Hepatocyte (in vitro differentiated cells): Measurements from ENCODE around the gene C2CD5. TPM values are rescaled to one million over a fixed set of nuclear protein-coding genes. Genes with fewer than 3 reads are reported as not detected.
A peak's percentile ranks its signal among the peaks of the same experiment; 100 is the strongest.

Source experiments
- DNase-seq: peaks from one replicate; pipeline ENCODE4 v3.0.0-alpha.2; 2016; ENCODE audit warnings: low spot score
- H2AFZ ChIP-seq: fragments of 200-600 bp; sonication (generic); 2 replicates; pipeline ENCODE4 v1.6.0; 2016; ENCODE audit warnings: antibody characterized with exemption, mild to moderate bottlenecking
- H3K27ac ChIP-seq: fragments of 200-600 bp; sonication (generic); 2 replicates; pipeline ENCODE4 v1.5.1; 2016; ENCODE audit warnings: mild to moderate bottlenecking
- H3K27me3 ChIP-seq: fragments of 200-600 bp; sonication (generic); 2 replicates; pipeline ENCODE4 v1.6.1; 2016
- H3K36me3 ChIP-seq: fragments of 200-600 bp; sonication (generic); replicated peaks from 2 replicates; pipeline ENCODE4 v1.5.1; 2016; ENCODE audit warnings: low read depth; ENCODE audit not compliant: insufficient read depth
- H3K4me1 ChIP-seq: fragments of 200-600 bp; sonication (generic); 2 replicates; pipeline ENCODE4 v1.5.1; 2016; ENCODE audit warnings: mild to moderate bottlenecking, moderate library complexity; ENCODE audit not compliant: insufficient read depth
- H3K4me2 ChIP-seq: fragments of 200-600 bp; sonication (generic); 2 replicates; pipeline ENCODE4 v1.6.0; 2016
- H3K4me3 ChIP-seq: fragments of 200-600 bp; sonication (generic); 2 replicates; pipeline ENCODE4 v1.5.1; 2016; ENCODE audit warnings: mild to moderate bottlenecking
- H3K79me2 ChIP-seq: fragments of 200-600 bp; sonication (generic); 2 replicates; pipeline ENCODE4 v1.6.0; 2017; ENCODE audit warnings: mild to moderate bottlenecking
- H3K9me2 ChIP-seq: fragments of 200-600 bp; sonication (generic); replicated peaks from 2 replicates; pipeline ENCODE4 v1.6.0; 2017; ENCODE audit warnings: mild to moderate bottlenecking; ENCODE audit not compliant: insufficient read depth
- H3K9me3 ChIP-seq: fragments of 200-600 bp; sonication (generic); 2 replicates; pipeline ENCODE4 v1.5.1; 2016; ENCODE audit warnings: low read depth, mild to moderate bottlenecking
- H4K20me1 ChIP-seq: fragments of 200-600 bp; sonication (generic); 2 replicates; pipeline ENCODE4 v1.6.0; 2016; ENCODE audit warnings: mild to moderate bottlenecking; ENCODE audit not compliant: insufficient read depth, poor library complexity, severe bottlenecking
- EZH2 ChIP-seq: fragments of 200-600 bp; sonication (generic); IDR thresholded peaks from 2 replicates; pipeline ENCODE4 v1.6.1; 2016; ENCODE audit warnings: antibody characterized with exemption, mild to moderate bottlenecking, borderline replicate concordance
- EZH2phosphoT487 ChIP-seq: fragments of 200-600 bp; sonication (generic); IDR thresholded peaks from one replicate; pipeline ENCODE4 v1.6.1; 2018; ENCODE audit warnings: antibody characterized with exemption, mild to moderate bottlenecking, low read depth, moderate library complexity; ENCODE audit not compliant: unreplicated experiment, severe bottlenecking
- WGBS: methylation state at CpG from one replicate; pipeline ENCODE4 v1.1.6; 2016; ENCODE audit warnings: low lambda C conversion rate; ENCODE audit errors: missing lambda C conversion rate; 5-methylcytosine and 5-hydroxymethylcytosine counted together
- polyA plus RNA-seq: library from polyadenylated mRNA; unstranded; fragments of >200 nt; fragmentation: Nextera tagmentation; extraction: Ambion mirVana; gene quantifications from 2 replicates; pipeline ENCODE4 v1.2.1, GENCODE V29; 2016
- total RNA-seq: library from RNA; depleted of rRNA; stranded (reverse); fragments of >200 nt; gene quantifications from 2 replicates; pipeline ENCODE4 v1.2.3, GENCODE V29; 2014
- TF ChIP-seq, protein P1 (sequence below): fragments of 200-600 bp; sonication (generic); IDR thresholded peaks from 2 replicates; pipeline ENCODE4 v1.5.1; 2016; ENCODE audit warnings: antibody characterized with exemption, mild to moderate bottlenecking; ENCODE audit not compliant: poor library complexity

Gene C2CD5
- total and polyA plus RNA-seq, 2 experiments from 2014 or later: 7.3 to 20.5 TPM

DNA sequence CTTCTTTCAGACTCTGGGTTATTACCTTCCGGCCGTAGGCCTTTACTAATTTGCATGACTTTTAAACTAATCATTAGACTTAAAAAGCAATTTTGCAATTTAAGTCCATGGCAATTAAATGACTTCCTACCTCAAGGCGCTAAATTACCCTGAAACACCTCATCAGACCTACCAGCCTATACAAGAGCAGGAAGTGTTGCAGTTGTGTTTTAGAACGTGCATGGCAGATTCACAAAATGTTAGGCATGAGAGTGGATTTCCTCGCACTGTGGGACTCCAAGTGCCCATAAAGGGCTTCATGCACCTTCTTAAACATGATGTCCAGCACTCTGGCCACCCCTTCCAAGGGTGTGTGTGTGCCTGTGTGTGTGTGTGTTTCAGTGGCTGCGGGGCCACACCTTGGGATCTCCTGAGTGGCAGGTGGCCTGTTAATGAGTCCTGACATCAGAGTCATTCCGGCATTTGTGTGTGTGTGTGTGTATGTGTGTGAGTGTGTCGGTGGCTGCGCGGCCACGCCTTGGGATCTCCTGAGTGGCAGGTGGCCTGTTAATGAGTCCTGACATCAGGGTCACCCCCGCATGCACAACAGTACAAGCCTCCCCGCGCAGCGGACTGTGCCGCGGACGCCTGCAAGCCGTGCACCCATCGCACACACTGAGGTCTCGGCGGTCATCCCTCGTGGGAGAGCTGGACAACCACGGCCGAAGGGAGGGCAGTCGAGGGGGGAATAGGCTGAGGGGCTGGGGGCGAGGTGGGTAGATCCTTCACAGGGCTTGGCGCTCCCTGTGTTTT is 900 bp downstream of the C2CD5 start:
- peak; percentile 76 for DNase-seq

DNA sequence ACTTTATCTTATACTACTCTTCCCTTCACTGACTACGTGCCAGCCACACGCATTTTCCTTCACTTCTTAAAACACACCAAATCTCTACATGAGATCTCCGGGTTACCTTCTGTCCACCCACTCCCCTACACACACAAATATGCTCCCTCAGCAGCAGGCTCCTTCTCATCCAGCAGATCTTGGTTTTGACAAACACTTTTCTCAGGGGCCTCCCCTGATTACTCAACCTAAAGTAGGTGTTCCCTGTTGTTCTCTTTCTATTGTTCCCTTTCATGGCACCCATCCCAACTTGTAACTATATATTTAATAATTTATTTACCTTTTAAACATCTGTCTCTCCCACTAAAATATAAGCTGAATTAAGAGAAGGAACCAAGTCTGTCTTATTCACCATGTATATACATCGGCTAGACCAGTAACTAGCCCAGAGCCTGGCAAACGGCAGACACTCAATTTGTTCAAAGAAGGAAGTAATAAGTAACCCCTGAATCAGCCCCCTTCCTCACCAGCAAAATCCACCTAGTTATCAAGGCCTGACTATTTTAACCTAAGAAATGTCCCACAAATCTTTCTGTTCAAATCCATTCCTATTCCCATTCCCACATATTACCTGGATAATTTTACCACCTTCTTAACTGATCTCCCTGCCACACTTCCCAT is 2.7 kb downstream of the C2CD5 start:
- Histone ChIP-seq H3K9me3 (no peaks in the 10 kb centered on the region), H2AFZ (no peak overlapping the region), H3K27ac (no peak overlapping the region), H3K4me3 (no peak overlapping the region), H3K4me1 (peaks cover 15% of the 10 kb centered on the region), H3K79me2 (peaks cover 44% of the 10 kb centered on the region), H3K4me2 (no peak overlapping the region), H3K9me2 (no peaks in the 10 kb centered on the region), H3K36me3 (no peaks in the 10 kb centered on the region), H3K27me3 (no peaks in the 10 kb centered on the region), H4K20me1 (no peaks in the 10 kb centered on the region)
- DNase-seq: no peak
- no peak for TF ChIP-seq EZH2phosphoT487
- 87% methylated on average over 5 of the region's 5 CpGs for WGBS

More for the DNA sequence above, 900 bp downstream of the C2CD5 start:
- no peaks in the 10 kb centered on the region for H3K36me3 ChIP-seq
- H3K4me1 ChIP-seq: peaks cover 15% of the 10 kb centered on the region
- H3K27ac ChIP-seq: peak overlapping the region; percentile 99
- WGBS: 13% methylated on average over 27 of the region's 28 CpGs
- H3K79me2 ChIP-seq: peaks cover 39% of the 10 kb centered on the region
- H3K9me3 ChIP-seq: no peaks in the 10 kb centered on the region
- H2AFZ ChIP-seq: peak overlapping the region; percentile 93
- H3K4me2 ChIP-seq: peak overlapping the region; percentile 79
- no peak for TF ChIP-seq EZH2phosphoT487
- no peak for TF ChIP-seq EZH2
- TF ChIP-seq, protein P1, sequence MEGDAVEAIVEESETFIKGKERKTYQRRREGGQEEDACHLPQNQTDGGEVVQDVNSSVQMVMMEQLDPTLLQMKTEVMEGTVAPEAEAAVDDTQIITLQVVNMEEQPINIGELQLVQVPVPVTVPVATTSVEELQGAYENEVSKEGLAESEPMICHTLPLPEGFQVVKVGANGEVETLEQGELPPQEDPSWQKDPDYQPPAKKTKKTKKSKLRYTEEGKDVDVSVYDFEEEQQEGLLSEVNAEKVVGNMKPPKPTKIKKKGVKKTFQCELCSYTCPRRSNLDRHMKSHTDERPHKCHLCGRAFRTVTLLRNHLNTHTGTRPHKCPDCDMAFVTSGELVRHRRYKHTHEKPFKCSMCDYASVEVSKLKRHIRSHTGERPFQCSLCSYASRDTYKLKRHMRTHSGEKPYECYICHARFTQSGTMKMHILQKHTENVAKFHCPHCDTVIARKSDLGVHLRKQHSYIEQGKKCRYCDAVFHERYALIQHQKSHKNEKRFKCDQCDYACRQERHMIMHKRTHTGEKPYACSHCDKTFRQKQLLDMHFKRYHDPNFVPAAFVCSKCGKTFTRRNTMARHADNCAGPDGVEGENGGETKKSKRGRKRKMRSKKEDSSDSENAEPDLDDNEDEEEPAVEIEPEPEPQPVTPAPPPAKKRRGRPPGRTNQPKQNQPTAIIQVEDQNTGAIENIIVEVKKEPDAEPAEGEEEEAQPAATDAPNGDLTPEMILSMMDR: no peak
- no peaks in the 10 kb centered on the region for H3K9me2 ChIP-seq
- H3K4me3 ChIP-seq: peak overlapping the region; percentile 68
- no peaks in the 10 kb centered on the region for H4K20me1 ChIP-seq
- H3K27me3 ChIP-seq: no peaks in the 10 kb centered on the region

DNA sequence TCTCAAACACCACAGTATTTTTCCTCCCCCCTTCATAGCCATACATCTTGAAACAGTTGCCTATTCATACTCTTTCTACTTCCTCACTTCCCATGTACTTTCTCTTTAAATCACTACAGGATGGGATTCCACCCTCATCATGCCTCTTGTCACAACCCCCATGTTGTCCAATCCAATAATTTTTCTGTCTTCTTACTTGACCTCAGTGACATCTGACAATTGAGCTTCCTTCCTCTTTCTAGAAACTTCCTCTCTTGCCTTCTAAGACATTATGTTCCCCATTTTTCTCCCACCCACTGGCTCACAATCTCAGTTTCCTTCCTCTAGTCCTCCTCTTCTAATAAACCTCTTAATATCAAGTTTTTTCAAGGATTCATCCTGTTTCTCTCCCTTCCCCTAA is 5.3 kb downstream of the C2CD5 start:
- no peaks in the 10 kb centered on the region for H3K9me3 ChIP-seq
- TF ChIP-seq, protein P1: no peak
- TF ChIP-seq EZH2: no peak
- H3K27me3 ChIP-seq: no peaks in the 10 kb centered on the region
- peaks cover 15% of the 10 kb centered on the region for H3K4me1 ChIP-seq
- H3K9me2 ChIP-seq: no peaks in the 10 kb centered on the region
- peaks cover 55% of the 10 kb centered on the region for H3K79me2 ChIP-seq
- no peak overlapping the region for H3K4me2 ChIP-seq
- H3K27ac ChIP-seq: no peak overlapping the region
- H4K20me1 ChIP-seq: no peaks in the 10 kb centered on the region
- DNase-seq: no peak
- H3K4me3 ChIP-seq: no peak overlapping the region
- H3K36me3 ChIP-seq: no peaks in the 10 kb centered on the region
- H2AFZ ChIP-seq: no peak overlapping the region

DNA sequence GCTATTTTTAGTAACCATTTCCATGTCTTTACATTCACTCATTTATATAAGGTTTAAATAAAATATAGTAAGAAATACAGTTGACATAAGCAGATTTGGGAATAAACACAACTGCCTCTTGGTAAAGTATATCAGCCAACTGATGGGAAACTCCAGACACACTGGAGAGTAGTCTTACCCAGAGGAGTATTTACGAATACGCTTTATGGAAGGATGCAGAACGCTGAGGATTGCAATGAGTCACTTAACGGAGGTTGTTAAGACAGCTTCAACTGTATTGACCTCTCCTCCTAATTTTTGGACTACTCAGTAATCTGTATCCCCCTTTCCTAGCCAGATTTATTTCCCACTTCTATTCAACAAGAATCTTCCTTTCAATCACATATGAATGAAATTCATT is 6.0 kb downstream of the C2CD5 start:
- DNase-seq: no peak
- peaks cover 14% of the 10 kb centered on the region for H3K4me1 ChIP-seq
- no peaks in the 10 kb centered on the region for H3K27me3 ChIP-seq
- peaks cover 55% of the 10 kb centered on the region for H3K79me2 ChIP-seq
- no peak overlapping the region for H3K4me2 ChIP-seq
- TF ChIP-seq EZH2 (no peak), EZH2phosphoT487 (no peak)
- TF ChIP-seq, protein P1: no peak
- H3K9me3 ChIP-seq: no peaks in the 10 kb centered on the region
- no peak overlapping the region for H3K4me3 ChIP-seq
- 62% methylated on average over 4 of the region's 4 CpGs for WGBS
- no peak overlapping the region for H2AFZ ChIP-seq
- H3K27ac ChIP-seq: no peak overlapping the region
- no peaks in the 10 kb centered on the region for H3K36me3 ChIP-seq
- H3K9me2 ChIP-seq: no peaks in the 10 kb centered on the region
- H4K20me1 ChIP-seq: no peaks in the 10 kb centered on the region
